Measurements from ENCODE around the gene ARMCX1. TPM values are rescaled to one million over a fixed set of nuclear protein-coding genes. Genes with fewer than 3 reads are reported as not detected.
"Not testable (repeated sequence)": the region's sequence is repeated elsewhere in the genome, so short reads cannot be mapped to it uniquely, and the experiment has no call there.

ARMCX1 gene
- total and polyA plus RNA-seq, 3 donors from 2014 or later: 12.6 to 14.3 (median 13.1) TPM

DNA sequence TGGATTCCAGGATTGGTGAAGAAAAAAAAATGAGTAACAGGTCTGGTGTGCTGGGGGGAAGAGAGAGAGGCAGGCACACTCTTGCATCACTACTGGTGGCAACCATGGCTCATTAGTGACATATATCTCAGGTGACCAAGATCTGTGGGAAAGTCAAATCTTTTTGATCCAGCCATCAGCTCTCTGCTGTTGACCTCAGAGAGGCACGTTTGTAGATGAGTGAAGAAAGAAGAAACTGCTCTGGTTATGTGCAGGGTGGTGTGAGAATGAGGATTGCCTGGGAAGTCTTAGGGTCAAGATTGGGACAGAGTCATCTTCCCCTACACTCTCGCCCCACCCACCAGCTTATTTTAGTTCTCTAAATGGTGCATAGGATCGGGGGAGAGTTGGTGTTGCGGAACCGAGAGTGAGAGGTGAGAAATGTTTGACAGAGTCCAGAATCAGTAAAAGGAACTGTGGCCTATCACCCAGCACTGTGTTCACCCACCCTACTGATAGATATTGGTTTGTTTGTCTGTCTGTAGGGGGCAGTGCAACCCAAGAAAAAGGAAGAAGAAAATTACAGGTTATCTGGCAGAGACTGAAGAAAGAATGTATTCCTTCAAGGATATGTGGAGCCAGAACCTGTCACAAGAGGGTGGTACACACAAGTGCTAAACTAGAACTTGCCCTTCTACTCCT is 45.5 kb downstream of the ARMCX1 start:
- Histone ChIP-seq H3K27ac (no peak overlapping the region), H3K27me3 (no peaks in the 10 kb centered on the region), H3K36me3 (ENCODE audit: low read depth, missing control alignments) (no peaks in the 10 kb centered on the region), H3K9me3 (no peaks in the 10 kb centered on the region), H3K4me3 (no peak overlapping the region), H3K4me1 (no peaks in the 10 kb centered on the region)
- no peak for TF ChIP-seq POLR2A (IDR thresholded peaks at IDR 0.05)
- TF ChIP-seq, protein P1, sequence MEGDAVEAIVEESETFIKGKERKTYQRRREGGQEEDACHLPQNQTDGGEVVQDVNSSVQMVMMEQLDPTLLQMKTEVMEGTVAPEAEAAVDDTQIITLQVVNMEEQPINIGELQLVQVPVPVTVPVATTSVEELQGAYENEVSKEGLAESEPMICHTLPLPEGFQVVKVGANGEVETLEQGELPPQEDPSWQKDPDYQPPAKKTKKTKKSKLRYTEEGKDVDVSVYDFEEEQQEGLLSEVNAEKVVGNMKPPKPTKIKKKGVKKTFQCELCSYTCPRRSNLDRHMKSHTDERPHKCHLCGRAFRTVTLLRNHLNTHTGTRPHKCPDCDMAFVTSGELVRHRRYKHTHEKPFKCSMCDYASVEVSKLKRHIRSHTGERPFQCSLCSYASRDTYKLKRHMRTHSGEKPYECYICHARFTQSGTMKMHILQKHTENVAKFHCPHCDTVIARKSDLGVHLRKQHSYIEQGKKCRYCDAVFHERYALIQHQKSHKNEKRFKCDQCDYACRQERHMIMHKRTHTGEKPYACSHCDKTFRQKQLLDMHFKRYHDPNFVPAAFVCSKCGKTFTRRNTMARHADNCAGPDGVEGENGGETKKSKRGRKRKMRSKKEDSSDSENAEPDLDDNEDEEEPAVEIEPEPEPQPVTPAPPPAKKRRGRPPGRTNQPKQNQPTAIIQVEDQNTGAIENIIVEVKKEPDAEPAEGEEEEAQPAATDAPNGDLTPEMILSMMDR (IDR thresholded peaks at IDR 0.05): peak; percentile 17 to 60 (median 40)
- peak; percentile 22 for DNase-seq
- intact Hi-C loops (cut with DNase I; ENCODE audit: low total_unique reads): no loop called here
- 16 to 17% methylated on average over 5 of the region's 5 CpGs for WGBS, 2 donors

DNA sequence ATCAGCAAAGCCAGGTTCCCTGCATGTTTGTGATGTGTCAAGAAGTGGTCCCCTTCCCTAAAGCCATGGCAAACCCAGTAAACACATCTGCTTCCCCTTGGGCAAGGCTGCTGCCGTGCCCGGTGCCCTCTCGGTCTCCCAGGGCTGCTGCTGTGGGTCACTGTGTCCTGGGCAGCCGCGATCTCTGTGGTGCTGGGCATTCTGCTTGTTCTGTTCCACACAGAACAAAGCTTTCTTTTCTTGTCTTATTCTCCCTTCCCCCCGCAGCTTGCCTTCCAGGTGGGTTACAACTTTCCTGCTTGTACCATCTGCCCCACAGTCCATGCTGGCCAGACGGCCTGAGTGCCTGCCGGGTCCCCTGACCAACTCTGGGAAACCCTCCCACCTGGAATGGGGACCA is 49.2 kb downstream of the ARMCX1 start:
- WGBS, 2 donors: no CpG with 5 or more reads among the region's 8 CpGs
- H3K27me3 ChIP-seq; intact Hi-C loops (cut with DNase I; ENCODE audit: low total_unique reads); H3K27ac ChIP-seq; DNase-seq; H3K9me3 ChIP-seq; H3K36me3 ChIP-seq (ENCODE audit: low read depth, missing control alignments); H3K4me1 ChIP-seq; H3K4me3 ChIP-seq: not testable (repeated sequence)

DNA sequence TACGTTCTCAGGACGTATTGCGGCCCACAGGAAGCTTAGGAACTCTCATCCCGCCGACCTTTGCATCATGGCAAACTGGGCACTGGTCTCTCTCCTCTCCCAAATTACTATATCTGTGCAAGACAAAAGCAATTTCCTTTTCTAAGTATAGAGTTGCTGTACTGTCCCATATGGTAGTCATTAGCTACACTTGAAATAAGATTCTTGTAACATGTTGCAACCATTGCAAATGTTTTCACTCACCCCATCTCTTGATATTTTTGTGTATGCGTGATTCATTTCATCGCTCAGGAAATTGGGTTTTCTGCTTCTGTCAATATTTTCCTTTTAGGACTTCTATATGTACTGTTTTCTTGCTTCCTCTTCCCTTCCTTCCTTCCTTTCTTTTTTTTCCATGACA is 51.7 kb downstream of the ARMCX1 start:
- DNase-seq: no peak
- intact Hi-C loops (cut with DNase I; ENCODE audit: low total_unique reads): no loop called here
- no peaks in the 10 kb centered on the region for H3K4me1 ChIP-seq
- no peak for TF ChIP-seq POLR2A (IDR thresholded peaks at IDR 0.05)
- TF ChIP-seq, protein P1 (IDR thresholded peaks at IDR 0.05): no peak
- no peak overlapping the region for H3K4me3 ChIP-seq
- H3K9me3 ChIP-seq: no peaks in the 10 kb centered on the region
- H3K36me3 ChIP-seq (ENCODE audit: low read depth, missing control alignments): no peaks in the 10 kb centered on the region
- H3K27me3 ChIP-seq: no peaks in the 10 kb centered on the region
- 78 to 79% methylated on average over 2 of the region's 7 CpGs for WGBS, 2 donors
- H3K27ac ChIP-seq: no peak overlapping the region

Other genes starting within 250 kb of the ARMCX1 start
- 10 to 100 TPM in 1 of 2 donors, 1 to 10 TPM in 1; 9.3 to 11.1 TPM for gene TIMM8A, start 201.8 kb upstream of the ARMCX1 start, total RNA-seq
- gene TIMM8A, start 201.8 kb upstream of the ARMCX1 start, polyA plus RNA-seq (ENCODE audit: insufficient read depth, low read depth, low replicate concordance): 8.2 TPM
- 1 to 10 TPM; 3.6 to 6.9 TPM for gene BTK, start 164.4 kb upstream of the ARMCX1 start, total RNA-seq
- gene BTK, start 164.4 kb upstream of the ARMCX1 start, polyA plus RNA-seq (ENCODE audit: insufficient read depth, low read depth, low replicate concordance): 3.9 TPM
- 100 to 1,000 TPM; 177 to 507 TPM for gene RPL36A, start 159.5 kb upstream of the ARMCX1 start, total RNA-seq
- gene RPL36A, start 159.5 kb upstream of the ARMCX1 start, polyA plus RNA-seq (ENCODE audit: insufficient read depth, low read depth, low replicate concordance): 619 TPM
- 10 to 100 TPM; 12.5 to 16.2 TPM for gene GLA, start 142.6 kb upstream of the ARMCX1 start, total RNA-seq
- 17.9 TPM for gene GLA, start 142.6 kb upstream of the ARMCX1 start, polyA plus RNA-seq (ENCODE audit: insufficient read depth, low read depth, low replicate concordance)
- 10 to 100 TPM; 31.1 to 39.5 TPM for gene HNRNPH2, start 142.3 kb upstream of the ARMCX1 start, total RNA-seq
- gene HNRNPH2, start 142.3 kb upstream of the ARMCX1 start, polyA plus RNA-seq (ENCODE audit: insufficient read depth, low read depth, low replicate concordance): 46.3 TPM
- gene ARMCX4, start 65.1 kb upstream of the ARMCX1 start, total RNA-seq: 10 to 100 TPM; 12.1 to 13.3 TPM
- gene ARMCX4, start 65.1 kb upstream of the ARMCX1 start, polyA plus RNA-seq (ENCODE audit: insufficient read depth, low read depth, low replicate concordance): 4.5 TPM
- gene ARMCX6, start 67.5 kb downstream of the ARMCX1 start, total RNA-seq: 10 to 100 TPM; 28.4 to 29.7 TPM
- gene ARMCX6, start 67.5 kb downstream of the ARMCX1 start, polyA plus RNA-seq (ENCODE audit: insufficient read depth, low read depth, low replicate concordance): 29.3 TPM
- 10 to 100 TPM; 41.3 to 56.6 TPM for gene ARMCX3, start 72.6 kb downstream of the ARMCX1 start, total RNA-seq
- 32.2 TPM for gene ARMCX3, start 72.6 kb downstream of the ARMCX1 start, polyA plus RNA-seq (ENCODE audit: insufficient read depth, low read depth, low replicate concordance)
- 10 to 100 TPM; 16.1 to 19.2 TPM for gene ARMCX2, start 109.3 kb downstream of the ARMCX1 start, total RNA-seq
- 17.7 TPM for gene ARMCX2, start 109.3 kb downstream of the ARMCX1 start, polyA plus RNA-seq (ENCODE audit: insufficient read depth, low read depth, low replicate concordance)

Measured in testis (tissue), 3 donors.